Activated CD4-positive, alpha-beta T cell treated with anti-CD3 and anti-CD28 coated beads, Interleukin-2, Interleukin-6, amounts not matched to agents 100 ng/mL and 50 ng/mL, durations not matched to agents 16 hours and 8 hours (primary cell): ENCODE data around the gene ERAL1.
"Not testable (repeated sequence)": the region's sequence is repeated elsewhere in the genome, so short reads cannot be mapped to it uniquely, and the experiment has no call there.

ENCODE experiments used
- DNase-seq: peaks from one replicate; pipeline ENCODE4 v3.0.0-alpha.2; 2020

The ERAL1 gene

GRCh38 chr17:28901866-28902818, 47.3 kb downstream of the ERAL1 start:
- DNase-seq = peak; percentile 68

- DNase-seq = peak; percentile 97
Measured at GRCh38 chr17:28902819-28903545, 48.2 kb downstream of the ERAL1 start, which contains the start of gene DHRS13. Gene DHRS13 (minus strand): TSS chr17:28903079. CDS start chr17:28902944, 135 bp downstream.

GRCh38 chr17:28903546-28903841, 48.7 kb downstream of the ERAL1 start:
- DNase-seq = not testable (repeated sequence)

- DNase-seq = no peak
Measured at GRCh38 chr17:28904800-28905199, 50.0 kb downstream of the ERAL1 start.

GRCh38 chr17:28906276-28906675, 51.5 kb downstream of the ERAL1 start:
- DNase-seq = no peak

GRCh38 chr17:28906706-28907438, 52.1 kb downstream of the ERAL1 start:
- no peak for DNase-seq

- no peak for DNase-seq
Measured at GRCh38 chr17:28907709-28908475, 53.1 kb downstream of the ERAL1 start.

GRCh38 chr17:28908640-28909167, 53.9 kb downstream of the ERAL1 start:
- DNase-seq = no peak

- DNase-seq = no peak
Measured at GRCh38 chr17:28910534-28910933, 55.7 kb downstream of the ERAL1 start.
